ENCODE measurements around the gene TMEM175.

TMEM175 gene

GRCh38 chr4:1000686-1001260 lies 68.5 kb downstream of the TMEM175 start:
- DNase-seq (ENCODE audit: extremely low read depth in 1 of 2, low read depth in 1 of 2) = no peak

GRCh38 chr4:1001561-1002130 lies 69.4 kb downstream of the TMEM175 start:
- no peak for DNase-seq (ENCODE audit: extremely low read depth in 1 of 2, low read depth in 1 of 2)

DNA sequence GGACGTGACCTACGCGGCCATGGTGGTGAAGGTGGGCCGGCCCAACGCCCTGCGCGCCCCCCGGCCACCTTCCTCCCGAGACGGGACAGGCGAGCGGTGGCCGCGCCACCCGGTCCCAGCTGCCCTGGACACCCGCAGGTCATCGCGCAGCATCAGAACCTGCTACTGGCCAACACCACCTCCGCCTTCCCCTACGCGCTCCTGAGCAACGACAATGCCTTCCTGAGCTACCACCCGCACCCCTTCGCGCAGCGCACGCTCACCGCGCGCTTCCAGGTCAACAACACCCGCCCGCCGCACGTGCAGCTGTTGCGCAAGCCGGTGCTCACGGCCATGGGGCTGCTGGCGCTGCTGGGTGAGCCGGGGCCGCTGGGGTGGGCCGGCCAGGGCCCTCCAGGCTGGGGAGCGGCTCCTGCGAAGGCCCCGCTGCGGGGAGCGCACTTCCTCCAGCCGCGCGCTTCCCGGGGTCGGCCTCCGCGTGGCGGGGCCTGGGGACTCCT lies 69.9 kb downstream of the TMEM175 start:
- DNase-seq (ENCODE audit: extremely low read depth in 1 of 2, low read depth in 1 of 2) = no peak

GRCh38 chr4:1002631-1003251 lies 70.5 kb downstream of the TMEM175 start:
- no peak for DNase-seq (ENCODE audit: extremely low read depth in 1 of 2, low read depth in 1 of 2)

- DNase-seq (ENCODE audit: extremely low read depth in 1 of 2, low read depth in 1 of 2) = no peak
These were observed 71.2 kb downstream of the TMEM175 start for GRCh38 chr4:1003271-1004070.

DNA sequence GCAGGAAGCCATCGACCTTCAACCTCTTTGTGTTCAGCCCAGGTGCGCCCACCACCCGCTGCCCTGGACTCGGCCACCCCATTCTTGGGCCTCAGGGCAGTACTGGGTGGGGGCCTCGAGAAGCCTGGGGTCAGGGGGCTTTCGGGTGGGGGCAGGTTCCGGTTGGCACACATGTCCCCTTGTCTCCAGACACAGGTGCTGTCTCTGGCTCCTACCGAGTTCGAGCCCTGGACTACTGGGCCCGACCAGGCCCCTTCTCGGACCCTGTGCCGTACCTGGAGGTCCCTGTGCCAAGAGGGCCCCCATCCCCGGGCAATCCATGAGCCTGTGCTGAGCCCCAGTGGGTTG lies 71.8 kb downstream of the TMEM175 start:
- DNase-seq (ENCODE audit: extremely low read depth in 1 of 2, low read depth in 1 of 2) = no peak

DNA sequence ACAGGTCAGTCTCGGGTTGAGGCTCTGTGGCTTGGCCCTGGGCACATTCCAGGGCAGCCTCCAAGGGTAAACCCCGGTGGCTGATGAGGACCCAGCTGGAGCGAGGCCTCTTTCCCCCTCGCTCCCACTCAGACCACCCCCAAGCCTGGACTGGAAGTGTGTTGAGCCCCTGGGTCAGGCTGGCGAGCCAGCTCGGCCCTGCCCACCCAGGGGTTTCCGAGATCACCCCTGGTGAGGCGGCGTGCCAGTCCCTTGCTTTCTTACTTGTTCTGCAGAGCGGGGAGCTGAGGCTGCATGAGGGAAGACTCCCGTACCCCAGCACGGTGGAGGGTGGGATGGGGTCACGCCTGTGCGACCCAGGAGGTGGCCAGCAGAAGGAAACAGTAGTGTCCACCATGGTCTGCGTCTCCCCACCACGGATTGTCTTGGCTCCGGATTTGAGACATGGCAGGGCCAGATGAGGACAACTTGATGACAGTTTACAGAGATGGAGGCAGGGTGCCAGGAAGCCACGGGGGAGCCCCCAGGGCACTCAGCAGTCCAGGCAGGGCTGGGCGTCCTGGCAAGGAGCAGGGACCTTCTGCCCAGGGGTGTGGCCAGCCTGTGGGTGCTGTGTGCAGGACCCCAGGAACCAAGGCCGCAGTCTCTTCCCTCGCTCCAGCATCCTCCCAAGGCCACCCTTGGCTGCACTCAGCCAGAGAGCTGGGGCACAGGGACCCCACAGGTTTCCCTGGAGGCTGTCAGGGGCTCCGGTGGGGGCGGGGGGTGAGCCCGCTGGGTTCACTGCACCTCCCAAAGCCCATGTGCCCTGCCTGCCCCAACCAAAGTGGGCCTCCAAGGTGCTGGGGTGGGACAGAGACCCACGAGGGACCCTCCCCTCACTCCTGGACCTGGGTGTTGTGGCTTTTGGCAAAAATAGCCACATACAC lies 72.6 kb downstream of the TMEM175 start:
- no peak for DNase-seq (ENCODE audit: extremely low read depth in 1 of 2, low read depth in 1 of 2)

DNA sequence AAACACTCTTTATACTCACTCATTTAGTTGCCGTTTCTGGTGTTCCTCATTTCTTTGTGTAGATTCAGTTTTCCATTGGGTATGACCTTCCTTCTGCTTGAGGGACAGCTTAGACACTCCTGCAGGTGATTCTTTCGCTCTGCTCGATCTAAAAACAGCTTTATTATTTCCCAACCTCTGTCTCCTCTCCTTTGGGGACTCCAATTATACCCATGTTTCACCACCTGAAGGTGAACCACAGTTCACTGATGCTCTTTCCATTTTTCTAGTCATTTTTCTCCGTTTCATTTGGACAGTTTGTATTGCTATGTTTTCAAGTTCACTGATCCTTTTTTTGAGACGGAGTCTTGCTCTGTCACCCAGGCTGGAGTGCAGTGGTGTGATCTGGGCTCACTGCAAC lies 74.6 kb downstream of the TMEM175 start:
- DNase-seq (ENCODE audit: extremely low read depth in 1 of 2, low read depth in 1 of 2) = no peak
